Thymus (tissue), 11 donors: Measurements from ENCODE around the gene LYRM1. TPM values are rescaled to one million over a fixed set of nuclear protein-coding genes. Genes with fewer than 3 reads are reported as not detected.
"Not testable (repeated sequence)": the region's sequence is repeated elsewhere in the genome, so short reads cannot be mapped to it uniquely, and the experiment has no call there.

ENCODE experiments used
- DNase-seq, 9 donors: peaks; one replicate each; pipeline ENCODE4 v3.0.0-alpha.2; 2013; ENCODE audit warnings: low spot score in 9 of 9, low read depth in 6 of 9, missing footprints in 1 of 9
- H3K27ac ChIP-seq, 2 donors: one replicate each; pipeline ENCODE4 v1.5.1; 2013; ENCODE audit warnings: control low read depth in 1 of 2, low read depth in 1 of 2, low read length in 1 of 2, mild to moderate bottlenecking in 1 of 2, moderate library complexity in 1 of 2
- H3K27me3 ChIP-seq, 2 donors: one replicate each; pipeline ENCODE4 v1.5.1; 2013; ENCODE audit warnings: low read length in 1 of 2; ENCODE audit not compliant: control insufficient read depth in 2 of 2, insufficient read depth in 1 of 2
- H3K36me3 ChIP-seq, 2 donors: one replicate each; pipeline ENCODE4 v1.5.1; 2013; ENCODE audit warnings: low read length in 1 of 2, mild to moderate bottlenecking in 1 of 2, moderate library complexity in 1 of 2; ENCODE audit not compliant: control insufficient read depth in 2 of 2, insufficient read depth in 2 of 2
- H3K4me1 ChIP-seq, 2 donors: one replicate each; pipeline ENCODE4 v1.5.1; 2013; ENCODE audit warnings: low read length in 2 of 2; ENCODE audit not compliant: control insufficient read depth in 2 of 2, insufficient read depth in 2 of 2
- H3K4me3 ChIP-seq, 2 donors: one replicate each; pipeline ENCODE4 v1.5.1; 2013; ENCODE audit warnings: low read length in 2 of 2, control low read depth in 1 of 2, mild to moderate bottlenecking in 1 of 2
- H3K9me3 ChIP-seq, 2 donors: one replicate each; pipeline ENCODE4 v1.5.1; 2013; ENCODE audit warnings: low read length in 1 of 2, mild to moderate bottlenecking in 1 of 2; ENCODE audit not compliant: control insufficient read depth in 2 of 2, insufficient read depth in 1 of 2
- WGBS: extraction: QIAGEN DNeasy Blood & Tissue Kit; methylation state at CpG from one replicate; pipeline ENCODE4 v1.1.7; 2013; 5-methylcytosine and 5-hydroxymethylcytosine counted together
- polyA plus RNA-seq: library from polyadenylated mRNA; stranded (reverse); fragments of 200-250 nt; gene quantifications from one replicate; pipeline ENCODE4 v1.2.3, GENCODE V29; 2013
- total RNA-seq: library from RNA; stranded (reverse); fragments of 120-200 nt; gene quantifications from one replicate; pipeline ENCODE4 v1.2.4, GENCODE V29; 2013
- donor health status: healthy.

Gene LYRM1
- total and polyA plus RNA-seq, 2 donors = 32.3 to 53.3 TPM

DNA sequence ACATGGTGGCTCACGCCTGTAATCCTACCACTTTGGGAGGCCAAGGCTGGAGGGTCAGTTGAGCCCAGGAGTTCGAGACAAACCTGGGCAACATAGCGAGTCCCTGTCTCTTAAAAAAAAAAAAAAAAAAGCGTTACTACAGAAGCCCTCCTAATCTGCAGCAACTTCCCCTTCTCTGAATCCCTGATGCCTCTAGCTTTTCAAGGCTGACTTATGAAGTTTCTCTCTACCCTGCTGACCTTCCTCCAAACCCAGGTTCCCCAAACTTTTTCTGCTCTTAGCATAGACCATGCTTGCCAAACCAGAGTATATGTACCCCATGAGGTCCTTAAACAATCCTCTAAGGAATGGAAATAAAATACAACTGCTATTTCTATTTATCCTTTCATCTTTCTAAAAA, 16.4 kb downstream of the LYRM1 start:
- Histone ChIP-seq H3K36me3 (peaks cover 4 to 14% of the 10 kb centered on the region in 2 donors), H3K4me1 (no peaks in the 10 kb centered on the region), H3K9me3 (no peaks in the 10 kb centered on the region), H3K27ac (no peak overlapping the region), H3K27me3 (no peaks in the 10 kb centered on the region), H3K4me3 (no peak overlapping the region)
- no peak for DNase-seq
- 69% methylated on average over 4 of the region's 4 CpGs for WGBS

DNA sequence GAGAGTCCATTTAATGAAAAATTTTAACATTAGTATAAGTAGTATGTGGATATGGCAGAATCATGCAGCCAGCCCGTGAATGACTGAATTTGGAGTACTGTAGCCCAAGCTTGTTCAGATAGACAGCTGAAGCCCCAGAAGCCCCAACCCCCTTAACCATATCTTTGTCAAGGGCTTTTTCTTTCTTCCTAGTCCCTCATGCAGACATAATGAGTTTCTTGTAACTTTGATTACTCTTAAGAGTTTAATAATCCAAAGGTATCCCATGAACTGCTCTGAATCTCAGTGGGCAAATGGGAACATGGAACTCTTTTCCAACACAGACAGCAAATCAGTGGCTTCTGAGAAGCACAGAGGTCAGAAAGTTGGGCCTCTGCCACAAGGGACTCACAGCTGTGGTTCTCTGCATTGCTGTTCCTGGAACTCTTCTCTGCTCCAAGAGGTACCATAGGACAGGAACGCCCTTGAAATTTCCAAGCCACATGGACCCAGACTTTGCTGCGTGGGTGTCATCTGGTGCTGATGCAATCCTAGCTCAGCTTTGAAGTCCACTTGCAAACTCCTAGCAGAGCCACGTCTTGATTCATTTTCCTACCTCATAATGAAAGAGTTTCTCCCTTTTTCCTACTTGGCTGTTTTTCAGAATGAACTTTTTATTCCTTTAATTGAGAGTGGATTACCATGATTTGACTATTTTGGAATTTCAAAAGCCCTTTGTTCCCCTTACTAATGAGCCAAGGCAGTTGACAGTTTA, 18.1 kb downstream of the LYRM1 start:
- Histone ChIP-seq H3K4me3 (no peak overlapping the region), H3K27ac (no peak overlapping the region), H3K36me3 (peaks cover 4 to 14% of the 10 kb centered on the region in 2 donors), H3K27me3 (no peaks in the 10 kb centered on the region), H3K9me3 (no peaks in the 10 kb centered on the region), H3K4me1 (no peaks in the 10 kb centered on the region)
- 95% methylated on average over 4 of the region's 4 CpGs for WGBS
- DNase-seq = no peak

DNA sequence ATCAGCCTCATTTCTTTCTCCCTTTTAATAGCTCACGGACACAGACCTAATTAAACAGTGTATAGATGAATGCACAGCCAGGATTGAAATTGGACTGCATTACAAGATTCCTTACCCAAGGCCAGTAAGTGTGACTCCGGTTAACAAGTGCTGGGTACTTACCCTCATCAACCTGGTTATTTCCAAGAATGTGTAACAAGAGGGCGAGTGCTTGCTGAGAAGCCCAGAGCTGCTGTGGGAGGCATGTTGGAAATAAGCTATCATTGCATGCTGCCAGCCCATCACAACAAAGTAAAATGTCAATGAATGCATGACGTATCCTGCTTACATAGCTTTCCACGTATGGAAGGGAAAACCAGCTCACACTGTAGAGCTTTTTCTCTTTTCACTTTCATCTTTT, 19.5 kb downstream of the LYRM1 start:
- H3K36me3 ChIP-seq = peaks cover 4 to 14% of the 10 kb centered on the region in 2 donors
- no peaks in the 10 kb centered on the region for H3K27me3 ChIP-seq
- H3K4me3 ChIP-seq = no peak overlapping the region
- H3K4me1 ChIP-seq = no peaks in the 10 kb centered on the region
- DNase-seq = no peak
- 98% methylated on average over 5 of the region's 5 CpGs for WGBS
- no peak overlapping the region for H3K27ac ChIP-seq
- H3K9me3 ChIP-seq = no peaks in the 10 kb centered on the region

DNA sequence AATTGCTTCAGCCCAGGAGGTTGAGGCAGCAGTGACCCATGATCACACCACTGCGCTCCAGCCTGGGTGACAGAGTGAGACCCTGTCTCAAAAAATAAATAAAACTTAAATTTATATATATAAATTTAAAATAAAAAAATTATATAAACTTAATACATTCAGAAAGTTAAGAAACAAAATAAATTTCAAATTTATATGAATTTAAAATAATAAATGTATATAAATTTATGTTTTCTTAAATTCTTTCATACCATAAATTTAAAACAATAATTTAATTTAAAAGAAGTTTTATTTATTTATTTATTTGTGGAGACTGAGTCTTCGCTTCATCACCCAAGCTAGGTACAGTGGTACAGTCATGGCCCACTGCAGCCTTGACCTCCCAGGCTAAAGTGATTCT, 20.2 kb downstream of the LYRM1 start:
- DNase-seq = no peak
- H3K4me3 ChIP-seq = no peak overlapping the region
- peaks cover 4 to 14% of the 10 kb centered on the region in 2 donors for H3K36me3 ChIP-seq
- H3K27me3 ChIP-seq = no peaks in the 10 kb centered on the region
- WGBS = 97% methylated on average over 2 of the region's 2 CpGs
- no peaks in the 10 kb centered on the region for H3K9me3 ChIP-seq
- no peaks in the 10 kb centered on the region for H3K4me1 ChIP-seq
- H3K27ac ChIP-seq = no peak overlapping the region

DNA sequence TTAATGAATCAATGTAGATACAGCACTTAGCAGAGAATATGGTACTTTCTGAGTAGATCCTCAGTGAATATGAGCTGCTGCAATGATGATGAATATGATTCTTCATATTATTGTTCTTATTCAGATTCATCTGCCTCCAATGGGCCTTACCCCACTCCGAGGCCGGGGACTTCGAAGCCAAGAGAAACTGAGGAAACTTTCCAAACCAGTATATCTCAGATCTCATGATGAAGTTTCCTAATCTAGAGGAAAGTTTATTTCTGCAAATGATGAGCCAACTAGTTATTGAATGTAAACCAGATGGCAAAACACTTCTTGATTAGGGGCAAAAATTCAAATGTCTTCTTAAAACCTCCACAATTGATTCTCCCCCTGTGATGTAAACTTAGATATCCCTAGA, 23.3 kb downstream of the LYRM1 start:
- Histone ChIP-seq H3K27me3 (no peaks in the 10 kb centered on the region), H3K36me3 (peaks cover 0 to 9% of the 10 kb centered on the region in 2 donors), H3K4me3 (no peak overlapping the region), H3K9me3 (no peaks in the 10 kb centered on the region), H3K27ac (no peak overlapping the region), H3K4me1 (no peaks in the 10 kb centered on the region)
- DNase-seq = no peak
- WGBS = 97% methylated on average over 3 of the region's 3 CpGs

DNA sequence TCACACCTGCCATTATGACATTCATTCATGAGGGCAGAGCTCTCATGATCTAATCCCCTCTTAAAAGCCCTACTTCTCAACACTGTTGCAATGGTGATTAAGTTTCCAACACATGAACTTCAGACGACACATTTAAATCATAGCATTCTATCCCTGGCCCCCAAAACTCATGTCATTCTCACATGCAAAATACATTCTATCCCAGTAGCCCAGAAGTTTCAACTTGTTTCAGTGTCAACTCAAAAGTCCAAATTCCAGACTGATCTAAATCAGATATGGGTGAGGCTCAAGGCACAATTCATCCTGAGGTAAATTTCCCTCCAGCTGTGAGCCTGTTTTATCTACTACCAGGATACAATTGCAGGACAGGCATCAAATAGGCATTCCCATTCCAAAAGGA, 25.2 kb downstream of the LYRM1 start:
- no peaks in the 10 kb centered on the region for H3K27me3 ChIP-seq
- H3K4me1 ChIP-seq = no peaks in the 10 kb centered on the region
- H3K27ac ChIP-seq = no peak overlapping the region
- no peak for DNase-seq
- no peaks in the 10 kb centered on the region for H3K9me3 ChIP-seq
- H3K4me3 ChIP-seq = no peak overlapping the region
- peaks cover 0 to 4% of the 10 kb centered on the region in 2 donors for H3K36me3 ChIP-seq
- WGBS = 98% methylated on average over 1 of the region's 1 CpG

DNA sequence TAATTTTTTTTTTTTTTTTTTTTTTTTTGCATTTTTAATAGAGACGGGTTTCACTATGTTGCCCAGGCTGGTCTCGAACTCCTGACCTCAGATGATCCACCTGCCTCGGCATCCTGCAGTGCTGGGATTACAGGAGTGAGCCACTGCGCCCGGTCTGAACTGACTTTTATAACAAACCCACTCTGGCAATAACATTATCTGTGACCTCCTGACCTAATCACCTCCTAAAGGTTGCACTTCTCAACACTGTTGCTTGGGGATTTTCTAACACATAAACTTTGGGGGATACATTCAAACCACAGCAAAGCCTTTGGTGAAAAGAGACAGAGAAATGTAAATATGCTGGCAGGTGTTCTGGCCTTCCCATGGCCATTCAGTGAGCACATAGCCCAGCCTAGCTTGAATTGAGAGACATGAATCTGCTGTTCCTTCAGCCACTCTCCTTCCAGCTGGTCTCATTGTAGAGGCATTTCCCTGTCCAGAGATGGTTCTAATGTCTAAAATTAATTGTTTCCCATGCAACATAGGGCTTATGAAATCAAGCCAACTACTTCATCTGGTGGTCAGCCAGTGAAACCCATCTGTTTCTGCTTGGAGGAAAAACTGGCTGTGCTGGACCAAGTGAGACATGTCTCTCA, 28.3 kb downstream of the LYRM1 start:
- H3K9me3 ChIP-seq = no peaks in the 10 kb centered on the region
- no peaks in the 10 kb centered on the region for H3K4me1 ChIP-seq
- no peak overlapping the region for H3K27ac ChIP-seq
- H3K4me3 ChIP-seq = no peak overlapping the region
- no peak for DNase-seq
- no peaks in the 10 kb centered on the region for H3K27me3 ChIP-seq
- WGBS = 97% methylated on average over 5 of the region's 5 CpGs
- no peaks in the 10 kb centered on the region for H3K36me3 ChIP-seq

DNA sequence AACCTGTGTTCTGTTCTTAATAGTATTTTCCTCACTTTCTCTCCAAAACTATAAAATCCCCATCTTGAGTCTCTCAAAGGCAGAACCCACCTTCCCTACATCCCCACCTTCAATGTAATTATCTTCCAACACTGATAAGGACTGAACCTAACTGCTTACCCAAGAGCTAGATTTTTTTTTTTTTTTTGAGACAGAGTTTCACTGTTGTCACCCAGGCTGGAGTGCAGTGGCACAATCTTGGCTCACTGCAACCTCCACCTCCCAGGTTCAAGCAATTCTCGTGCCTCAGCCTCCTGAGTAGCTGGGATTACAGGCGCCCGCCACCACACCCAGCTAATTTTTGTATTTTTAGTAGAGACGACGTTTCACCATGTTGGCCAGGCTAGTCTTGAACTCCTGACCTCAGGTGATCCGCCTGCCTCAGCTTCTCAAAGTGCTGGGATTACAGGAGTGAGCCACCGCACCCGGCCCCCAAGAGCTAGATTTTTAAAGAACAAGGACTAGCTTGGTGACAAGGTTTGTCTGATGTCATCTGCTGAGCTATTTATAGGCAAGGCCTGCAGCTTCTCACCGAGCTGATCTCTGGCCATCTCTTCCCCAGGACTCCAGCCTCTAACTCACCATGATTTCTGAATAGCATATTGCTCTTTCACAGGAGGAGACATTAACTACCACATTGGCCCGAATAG, 29.2 kb downstream of the LYRM1 start:
- DNase-seq, H3K4me1 ChIP-seq, H3K9me3 ChIP-seq, H3K4me3 ChIP-seq, H3K27me3 ChIP-seq, H3K27ac ChIP-seq, H3K36me3 ChIP-seq: not testable (repeated sequence)
- WGBS = 94% methylated on average over 10 of the region's 10 CpGs

DNA sequence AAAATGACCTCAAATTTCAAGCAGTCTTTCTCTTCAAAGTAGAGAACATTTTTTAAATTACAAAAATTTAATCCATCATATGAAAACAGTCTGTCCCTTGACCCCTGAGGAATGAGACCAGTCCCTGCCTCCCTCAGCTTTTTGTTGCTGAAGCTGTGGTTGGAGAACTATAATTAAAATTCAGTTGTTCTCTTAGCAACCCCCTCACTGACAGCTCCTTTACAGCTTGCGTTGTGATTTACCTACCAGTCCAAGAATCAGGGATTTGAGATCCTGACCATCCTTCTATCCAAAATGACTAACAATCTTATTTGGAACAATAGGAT, 29.8 kb downstream of the LYRM1 start:
- H3K36me3 ChIP-seq = no peaks in the 10 kb centered on the region
- no peak overlapping the region for H3K4me3 ChIP-seq
- no peak for DNase-seq
- no peaks in the 10 kb centered on the region for H3K9me3 ChIP-seq
- 98% methylated on average over 1 of the region's 1 CpG for WGBS
- no peak overlapping the region for H3K27ac ChIP-seq
- H3K4me1 ChIP-seq = no peaks in the 10 kb centered on the region
- H3K27me3 ChIP-seq = no peaks in the 10 kb centered on the region
